Measurements from ENCODE around the gene VPS13A.

GRCh38 chr9:77221431-77221830 is 44.1 kb downstream of the VPS13A start:
- TF ChIP-seq POLR2AphosphoS5 (IDR thresholded peaks at IDR 0.05) = no peak
- no peak for TF ChIP-seq CTCF (IDR thresholded peaks at IDR 0.05)
- no peak for TF ChIP-seq POLR2A (IDR thresholded peaks at IDR 0.05)
- TF ChIP-seq EP300 (IDR thresholded peaks at IDR 0.05) = no peak
